Sigmoid colon (tissue), 3 donors: ENCODE measurements around the gene MR1.

Experiments
- POLR2A ChIP-seq, 2 donors: fragments of 450-650 bp; IDR thresholded peaks; one replicate each; pipeline ENCODE4 v1.6.1; 2016; ENCODE audit warnings: antibody characterized with exemption in 2 of 2, mild to moderate bottlenecking in 2 of 2, moderate library complexity in 2 of 2
- TF ChIP-seq, protein P1 (sequence below), 4 experiments: fragments of 450-650 bp in 3 of 4; fragments of 200-600 bp in 1 of 4; IDR thresholded peaks; one replicate each; pipeline ENCODE4 v1.5.1; 2016 to 2019; ENCODE audit warnings: antibody characterized with exemption in 4 of 4, mild to moderate bottlenecking in 3 of 4, moderate library complexity in 2 of 4

DNA sequence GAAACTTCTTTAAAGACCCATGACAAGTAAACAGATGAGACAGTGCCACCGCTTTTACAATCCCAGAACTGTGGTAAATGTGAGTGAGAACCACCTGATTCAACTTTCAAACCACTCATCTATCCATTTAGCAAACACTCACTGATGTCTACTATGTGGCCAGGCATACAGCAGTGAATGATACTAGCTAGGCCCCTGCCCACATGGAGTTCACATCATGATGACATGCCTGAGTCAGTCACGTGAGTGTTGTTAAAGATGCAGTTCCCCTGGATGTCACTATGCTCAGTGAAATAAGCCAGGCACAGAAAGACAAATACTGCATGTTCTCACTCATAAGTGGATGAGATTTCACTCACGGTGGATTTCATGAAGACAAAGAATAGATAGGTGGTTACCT lies 39.5 kb upstream of the MR1 start:
- TF ChIP-seq, protein P1, sequence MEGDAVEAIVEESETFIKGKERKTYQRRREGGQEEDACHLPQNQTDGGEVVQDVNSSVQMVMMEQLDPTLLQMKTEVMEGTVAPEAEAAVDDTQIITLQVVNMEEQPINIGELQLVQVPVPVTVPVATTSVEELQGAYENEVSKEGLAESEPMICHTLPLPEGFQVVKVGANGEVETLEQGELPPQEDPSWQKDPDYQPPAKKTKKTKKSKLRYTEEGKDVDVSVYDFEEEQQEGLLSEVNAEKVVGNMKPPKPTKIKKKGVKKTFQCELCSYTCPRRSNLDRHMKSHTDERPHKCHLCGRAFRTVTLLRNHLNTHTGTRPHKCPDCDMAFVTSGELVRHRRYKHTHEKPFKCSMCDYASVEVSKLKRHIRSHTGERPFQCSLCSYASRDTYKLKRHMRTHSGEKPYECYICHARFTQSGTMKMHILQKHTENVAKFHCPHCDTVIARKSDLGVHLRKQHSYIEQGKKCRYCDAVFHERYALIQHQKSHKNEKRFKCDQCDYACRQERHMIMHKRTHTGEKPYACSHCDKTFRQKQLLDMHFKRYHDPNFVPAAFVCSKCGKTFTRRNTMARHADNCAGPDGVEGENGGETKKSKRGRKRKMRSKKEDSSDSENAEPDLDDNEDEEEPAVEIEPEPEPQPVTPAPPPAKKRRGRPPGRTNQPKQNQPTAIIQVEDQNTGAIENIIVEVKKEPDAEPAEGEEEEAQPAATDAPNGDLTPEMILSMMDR (IDR thresholded peaks at IDR 0.05) = no peak
- TF ChIP-seq POLR2A (IDR thresholded peaks at IDR 0.05) = no peak
